ENCODE measurements around the gene SAMD11.

SAMD11 gene

DNA sequence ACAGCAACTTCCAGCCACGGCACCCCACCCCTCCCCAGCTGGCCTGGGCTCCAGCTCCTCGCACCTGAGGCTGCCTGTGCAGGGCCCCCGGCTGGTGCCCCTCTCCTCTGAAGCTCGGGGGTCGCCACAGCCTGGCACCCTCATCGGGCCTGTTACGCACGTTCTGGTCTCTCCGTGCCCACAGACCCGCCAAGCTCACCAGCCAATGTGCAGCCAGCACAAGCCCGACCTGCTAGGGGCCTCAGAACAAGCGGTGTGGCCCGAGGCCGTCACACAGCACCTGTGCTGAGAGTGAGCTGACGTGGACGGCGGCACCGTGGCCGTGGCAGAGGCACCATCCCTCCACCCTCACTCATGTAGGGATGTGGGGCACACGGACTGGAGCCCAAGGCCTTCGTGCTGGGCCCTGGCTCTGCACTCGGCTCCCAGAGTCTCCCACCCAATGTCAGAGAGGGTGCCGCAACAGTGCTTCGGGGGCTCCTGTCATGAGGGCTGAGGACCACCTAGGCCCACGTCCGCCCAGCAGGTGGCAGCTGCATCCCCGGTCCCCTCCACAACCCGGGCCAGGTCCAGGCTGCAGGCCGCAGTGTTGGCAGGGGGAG is 4.4 kb upstream of the SAMD11 start:
- no peak overlapping the region for H3K4me3 ChIP-seq (ENCODE audit: low read depth, low read length)
- in situ Hi-C loops (cut with HindIII; ENCODE audit: low sequenced_read_pairs) = no loop called here
- DNase-seq (ENCODE audit: low read depth) = no peak
- TF ChIP-seq, protein P1, sequence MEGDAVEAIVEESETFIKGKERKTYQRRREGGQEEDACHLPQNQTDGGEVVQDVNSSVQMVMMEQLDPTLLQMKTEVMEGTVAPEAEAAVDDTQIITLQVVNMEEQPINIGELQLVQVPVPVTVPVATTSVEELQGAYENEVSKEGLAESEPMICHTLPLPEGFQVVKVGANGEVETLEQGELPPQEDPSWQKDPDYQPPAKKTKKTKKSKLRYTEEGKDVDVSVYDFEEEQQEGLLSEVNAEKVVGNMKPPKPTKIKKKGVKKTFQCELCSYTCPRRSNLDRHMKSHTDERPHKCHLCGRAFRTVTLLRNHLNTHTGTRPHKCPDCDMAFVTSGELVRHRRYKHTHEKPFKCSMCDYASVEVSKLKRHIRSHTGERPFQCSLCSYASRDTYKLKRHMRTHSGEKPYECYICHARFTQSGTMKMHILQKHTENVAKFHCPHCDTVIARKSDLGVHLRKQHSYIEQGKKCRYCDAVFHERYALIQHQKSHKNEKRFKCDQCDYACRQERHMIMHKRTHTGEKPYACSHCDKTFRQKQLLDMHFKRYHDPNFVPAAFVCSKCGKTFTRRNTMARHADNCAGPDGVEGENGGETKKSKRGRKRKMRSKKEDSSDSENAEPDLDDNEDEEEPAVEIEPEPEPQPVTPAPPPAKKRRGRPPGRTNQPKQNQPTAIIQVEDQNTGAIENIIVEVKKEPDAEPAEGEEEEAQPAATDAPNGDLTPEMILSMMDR (IDR thresholded peaks at IDR 0.05; ENCODE audit: low read depth, low read length, missing control alignments) = peak; percentile 12

DNA sequence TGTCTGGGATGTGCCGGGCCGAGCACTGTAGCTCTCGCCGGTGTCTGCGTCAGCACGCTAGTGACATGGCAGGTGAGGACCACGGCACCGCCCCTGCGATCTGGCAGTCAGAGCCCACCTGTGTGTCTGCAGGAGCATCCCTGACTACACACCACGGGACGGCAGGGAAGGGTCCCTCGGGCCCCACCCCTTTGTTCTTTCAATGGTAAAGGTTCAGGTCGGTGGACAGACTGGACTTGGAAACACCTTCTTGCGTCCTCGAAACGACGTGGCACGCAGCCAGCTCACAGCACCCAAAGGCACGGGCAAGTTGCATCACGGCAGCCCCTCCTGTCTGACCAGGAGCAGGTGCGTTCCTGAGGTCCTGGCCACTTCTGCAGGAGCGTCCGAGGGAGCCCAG is 3.7 kb upstream of the SAMD11 start:
- in situ Hi-C loops (cut with HindIII; ENCODE audit: low sequenced_read_pairs) = no loop called here
- no peak for DNase-seq (ENCODE audit: low read depth)
- TF ChIP-seq, protein P1 (IDR thresholded peaks at IDR 0.05; ENCODE audit: low read depth, low read length, missing control alignments) = no peak

DNA sequence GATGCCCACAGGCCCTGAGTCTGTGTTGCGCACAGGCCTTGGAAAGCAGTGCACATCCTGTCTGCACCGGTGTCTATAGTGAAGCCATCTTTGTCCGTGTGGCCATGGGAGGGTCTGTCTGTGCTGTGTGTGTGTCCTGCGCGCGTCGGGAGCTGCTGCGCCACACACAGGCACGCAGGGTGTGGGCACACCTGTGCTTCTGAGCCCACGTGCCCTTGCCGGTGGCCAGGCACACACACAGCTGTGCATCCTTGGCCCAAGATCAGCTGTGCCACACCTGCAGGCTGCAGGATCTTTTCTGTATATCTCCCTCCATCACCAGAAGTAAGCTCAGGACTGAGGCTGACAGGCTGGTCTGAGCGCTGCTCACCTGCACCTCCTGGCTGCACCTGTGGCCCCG is 3.2 kb upstream of the SAMD11 start:
- in situ Hi-C loops (cut with HindIII; ENCODE audit: low sequenced_read_pairs) = no loop called here
- TF ChIP-seq, protein P1 (IDR thresholded peaks at IDR 0.05; ENCODE audit: low read depth, low read length, missing control alignments) = no peak
- H3K4me3 ChIP-seq (ENCODE audit: low read depth, low read length) = no peak overlapping the region
- no peak for DNase-seq (ENCODE audit: low read depth)

More for the DNA sequence above, 3.7 kb upstream of the SAMD11 start:
- no peak overlapping the region for H3K4me3 ChIP-seq (ENCODE audit: low read depth, low read length)

DNA sequence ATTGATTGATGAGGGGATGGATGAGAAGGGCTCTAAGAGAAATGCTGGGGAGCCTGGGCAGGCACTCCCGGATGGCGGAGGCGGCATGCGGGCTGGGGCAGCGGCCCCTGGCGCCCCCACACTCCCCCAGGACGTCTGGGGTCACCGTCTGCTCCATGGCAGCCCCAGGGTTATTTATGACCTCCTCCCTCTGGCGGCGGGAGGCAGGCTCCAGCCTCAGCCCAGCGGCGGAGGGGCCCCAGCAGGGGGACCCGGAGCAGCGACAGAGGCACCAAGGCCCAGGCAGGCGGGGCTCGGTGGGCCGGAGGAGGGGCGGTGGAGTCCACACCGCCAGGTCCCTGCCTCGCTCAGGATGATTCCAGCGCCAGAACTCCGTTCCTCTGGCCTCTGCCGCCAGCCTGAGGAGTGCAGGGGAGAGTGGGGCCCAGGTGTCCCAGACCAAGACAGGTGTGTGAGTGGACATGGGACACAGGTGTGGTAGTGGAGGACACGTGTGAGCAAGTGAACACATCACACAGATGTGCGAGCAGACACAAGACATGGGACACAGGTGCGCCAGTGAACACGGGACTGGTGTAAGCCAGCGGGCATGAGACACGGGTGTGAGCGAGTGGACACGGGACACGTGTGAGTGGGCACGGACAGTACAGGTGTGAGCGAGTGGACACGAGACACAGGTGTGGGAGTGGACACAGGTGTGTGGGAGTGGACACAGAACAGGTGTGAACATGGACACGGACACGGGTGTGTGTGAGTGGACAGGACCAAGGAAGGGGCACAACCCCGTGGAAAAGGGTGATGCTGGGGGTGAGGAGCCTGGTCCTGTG is 2.5 kb upstream of the SAMD11 start:
- TF ChIP-seq, protein P1 (IDR thresholded peaks at IDR 0.05; ENCODE audit: low read depth, low read length, missing control alignments) = peak; percentile 55
- DNase-seq (ENCODE audit: low read depth) = peak; percentile 29
- in situ Hi-C loops (cut with HindIII; ENCODE audit: low sequenced_read_pairs) = no loop called here
- no peak overlapping the region for H3K4me3 ChIP-seq (ENCODE audit: low read depth, low read length)

DNA sequence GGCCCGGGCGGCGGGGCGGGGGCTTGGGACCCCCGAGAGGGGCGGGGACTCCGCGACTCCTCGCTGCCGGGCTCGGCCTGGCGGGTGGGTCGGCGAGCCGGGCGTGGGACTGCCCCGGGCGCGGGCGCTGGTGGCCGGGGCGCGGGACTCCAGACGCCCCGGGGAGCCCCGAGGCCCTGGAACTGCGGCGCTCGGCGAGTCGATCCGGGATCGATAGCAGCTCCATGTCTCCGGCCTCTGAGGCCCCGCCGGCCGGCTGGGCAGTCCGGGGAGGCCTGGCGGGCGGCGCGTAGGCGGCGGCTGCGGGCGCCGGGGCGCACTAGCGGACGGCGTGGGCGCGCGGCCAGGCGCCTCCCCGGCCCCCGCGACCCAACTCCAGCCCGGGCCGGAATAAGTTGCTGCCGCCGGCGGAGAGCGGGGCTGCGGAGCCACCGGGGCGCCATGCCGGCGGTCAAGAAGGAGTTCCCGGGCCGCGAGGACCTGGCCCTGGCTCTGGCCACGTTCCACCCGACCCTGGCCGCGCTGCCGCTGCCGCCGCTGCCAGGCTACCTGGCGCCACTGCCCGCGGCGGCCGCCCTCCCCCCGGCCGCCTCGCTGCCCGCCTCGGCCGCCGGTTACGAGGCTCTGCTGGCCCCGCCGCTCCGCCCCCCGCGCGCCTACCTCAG is 400 bp downstream of the SAMD11 start:
- TF ChIP-seq, protein P1 (IDR thresholded peaks at IDR 0.05; ENCODE audit: low read depth, low read length, missing control alignments) = no peak
- H3K4me3 ChIP-seq (ENCODE audit: low read depth, low read length) = peak overlapping the region; percentile 59
- in situ Hi-C loops (cut with HindIII; ENCODE audit: low sequenced_read_pairs) = no loop called here
- DNase-seq (ENCODE audit: low read depth) = no peak

DNA sequence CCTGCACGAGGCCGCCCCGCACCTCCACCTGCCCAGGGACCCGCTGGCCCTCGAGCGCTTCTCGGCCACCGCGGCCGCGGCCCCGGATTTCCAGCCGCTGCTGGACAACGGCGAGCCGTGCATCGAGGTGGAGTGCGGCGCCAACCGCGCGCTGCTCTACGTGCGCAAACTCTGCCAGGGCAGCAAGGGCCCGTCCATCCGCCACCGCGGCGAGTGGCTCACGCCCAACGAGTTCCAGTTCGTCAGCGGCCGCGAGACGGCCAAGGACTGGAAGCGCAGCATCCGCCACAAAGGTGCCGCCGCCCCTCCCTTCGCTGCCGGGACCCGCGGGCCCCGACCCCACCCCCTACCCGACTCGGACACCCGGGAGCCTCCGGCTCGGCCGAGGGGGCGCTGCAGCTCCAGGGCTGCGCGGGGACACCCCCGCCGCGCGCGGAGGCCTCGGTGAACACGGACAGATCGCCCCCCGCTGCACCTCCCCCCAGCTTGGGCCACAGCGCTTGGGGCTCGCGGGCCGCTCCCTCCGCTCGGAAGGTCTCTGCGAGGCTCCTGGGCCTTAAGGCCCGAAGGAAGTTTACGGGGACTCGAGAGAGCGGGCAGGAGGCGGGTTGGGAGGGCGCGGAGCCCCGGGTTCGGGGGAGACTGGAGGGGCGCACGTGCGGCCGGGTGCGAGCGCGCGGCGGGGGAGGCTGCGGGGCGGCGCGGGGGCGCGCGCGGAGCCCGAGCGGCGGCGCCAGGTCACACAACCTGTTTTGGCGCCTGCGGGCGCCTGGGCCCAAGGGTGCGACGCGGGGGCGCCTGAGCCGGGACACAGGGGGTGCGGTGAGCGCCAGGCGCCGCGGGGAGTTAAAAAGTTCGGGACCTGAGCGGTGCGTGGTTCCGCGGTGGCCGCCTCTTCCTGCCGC is 1.2 kb downstream of the SAMD11 start:
- TF ChIP-seq, protein P1 (IDR thresholded peaks at IDR 0.05; ENCODE audit: low read depth, low read length, missing control alignments) = peak; percentile 10
- no peak for DNase-seq (ENCODE audit: low read depth)
- H3K4me3 ChIP-seq (ENCODE audit: low read depth, low read length) = peak overlapping the region; percentile 59
- in situ Hi-C loops (cut with HindIII; ENCODE audit: low sequenced_read_pairs) = no loop called here
